Left kidney (tissue), 2 donors: ENCODE results near the gene DLG2. TPM values are rescaled to one million over a fixed set of nuclear protein-coding genes. Genes with fewer than 3 reads are reported as not detected.
"Not testable (repeated sequence)": the region's sequence is repeated elsewhere in the genome, so short reads cannot be mapped to it uniquely, and the experiment has no call there.

Experiments used
- DNase-seq: peaks from one replicate; pipeline ENCODE4 v3.0.0-alpha.2; 2013
- polyA plus RNA-seq: library from polyadenylated mRNA; unstranded; fragments of 120-200 nt; gene quantifications from one replicate; pipeline ENCODE4 v1.2.1, GENCODE V29; 2013; ENCODE audit not compliant: insufficient read length

DLG2 gene
- polyA plus RNA-seq, 1 donor, result 13.4 TPM

DNA sequence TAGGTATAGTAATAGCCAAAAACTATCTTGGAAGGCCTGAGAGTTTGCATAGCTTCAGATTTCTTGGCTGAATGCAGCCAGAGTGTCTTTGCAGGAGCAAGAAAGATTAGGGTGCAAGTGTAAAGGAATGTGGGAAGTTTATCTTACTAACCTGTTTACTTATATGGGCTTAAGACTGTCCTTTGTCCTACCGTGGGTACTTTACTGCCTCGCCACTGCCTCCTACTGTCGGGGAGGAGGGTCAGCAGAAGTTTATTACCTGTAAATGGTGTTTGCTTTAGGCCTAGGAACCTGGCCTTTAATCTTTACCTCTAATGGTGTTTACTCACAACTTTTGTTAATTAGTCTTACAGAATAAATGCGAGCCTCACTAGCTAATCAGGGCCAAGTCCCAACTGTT is 633.8 kb downstream of the DLG2 start:
- no peak for DNase-seq

DNA sequence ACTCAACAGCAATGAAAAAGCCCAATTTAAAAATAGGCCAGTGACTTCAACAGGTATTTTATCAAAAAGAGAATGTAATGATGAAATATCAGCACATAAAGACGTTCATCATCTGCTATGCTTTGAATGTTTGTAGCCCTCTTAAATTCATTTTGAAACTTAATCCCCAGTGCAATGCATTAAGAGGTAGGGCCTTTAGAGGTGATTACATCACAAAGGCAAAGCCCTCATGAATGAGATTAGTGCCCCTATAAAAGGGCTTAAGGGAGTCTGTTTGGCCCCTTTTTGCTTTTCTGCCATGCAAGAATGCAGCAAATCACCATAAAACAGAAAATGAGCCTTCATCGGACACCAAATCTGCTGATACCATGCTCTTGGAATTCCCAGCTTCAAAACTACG is 637.0 kb downstream of the DLG2 start:
- no peak for DNase-seq

GRCh38 chr11:84987686-84988187 is 639.4 kb downstream of the DLG2 start:
- not testable (repeated sequence) for DNase-seq

- DNase-seq, result no peak
Measured at GRCh38 chr11:84981301-84981700, 645.8 kb downstream of the DLG2 start.

DNA sequence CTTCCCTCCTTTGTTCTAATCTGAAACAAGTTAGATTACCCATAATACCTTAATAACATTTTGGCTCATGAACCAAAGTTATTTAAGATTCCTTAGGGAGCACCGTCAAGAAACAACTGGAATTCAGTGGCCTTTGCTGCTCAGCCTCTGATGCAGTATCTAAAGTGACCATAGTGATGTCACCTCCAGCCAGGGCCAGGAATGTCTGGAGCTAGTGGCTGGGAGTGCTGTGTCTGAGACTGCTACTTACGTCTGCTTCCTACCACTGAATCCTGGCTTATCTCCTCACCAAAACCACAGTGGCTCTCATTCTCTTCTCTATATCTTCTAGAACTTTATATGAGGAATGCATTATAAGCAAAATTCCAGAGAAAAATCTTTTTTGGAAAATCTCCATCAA is 658.0 kb downstream of the DLG2 start:
- DNase-seq, result no peak

- DNase-seq, result no peak
Measured at GRCh38 chr11:84965484-84965883, 661.7 kb downstream of the DLG2 start.

GRCh38 chr11:84963240-84963639 is 663.9 kb downstream of the DLG2 start:
- no peak for DNase-seq

DNA sequence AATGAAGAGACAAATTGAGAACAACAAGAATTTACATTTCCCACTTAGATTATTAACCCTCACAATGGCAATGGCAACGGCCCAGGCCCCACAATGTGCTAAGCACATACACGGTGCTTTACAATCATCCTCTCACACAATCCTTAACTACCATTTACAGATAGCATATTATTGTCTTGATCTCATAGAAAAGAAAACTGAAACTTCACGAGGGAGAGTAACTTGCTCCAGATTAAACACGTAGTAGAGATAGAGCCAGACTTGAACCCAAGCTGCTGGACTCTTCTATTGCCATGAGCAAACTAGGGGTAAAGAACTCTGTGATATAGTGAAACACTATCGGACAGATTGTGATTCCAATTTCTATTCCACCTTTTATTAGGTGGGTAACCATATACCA is 665.1 kb downstream of the DLG2 start:
- no peak for DNase-seq

- DNase-seq, result no peak
Measured at GRCh38 chr11:84958295-84958694, 668.8 kb downstream of the DLG2 start.

DNA sequence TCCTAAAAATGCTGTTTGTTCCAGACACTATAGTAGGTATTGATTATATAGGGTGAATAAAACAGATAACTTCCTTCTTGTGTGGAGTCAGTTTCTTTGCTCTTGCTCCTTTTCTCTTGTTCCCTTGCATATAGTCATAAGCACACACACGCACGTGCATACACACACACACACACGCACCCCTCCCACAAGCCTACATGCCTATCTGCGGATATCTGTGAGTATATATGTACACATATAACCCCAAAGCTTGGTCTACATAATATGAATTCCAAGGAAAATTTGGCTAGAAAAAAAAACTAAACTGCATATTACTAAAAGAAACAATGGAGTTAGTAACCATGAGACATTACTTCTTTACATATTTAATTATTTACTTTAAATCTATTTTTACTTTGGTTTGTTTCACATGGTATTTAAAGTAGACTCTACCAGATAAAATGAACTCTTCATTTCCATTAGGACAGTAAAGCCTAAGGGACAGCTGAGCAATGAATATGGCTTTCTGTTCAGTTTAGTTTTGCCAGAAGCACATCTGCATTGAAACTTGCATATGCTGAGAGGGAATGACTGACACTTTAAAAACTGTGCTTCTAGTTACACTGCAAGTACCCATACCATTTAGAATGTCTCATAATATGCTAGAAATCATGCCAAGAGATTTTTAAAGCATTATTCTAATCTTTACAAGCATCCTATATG is 676.4 kb downstream of the DLG2 start:
- no peak for DNase-seq

DNA sequence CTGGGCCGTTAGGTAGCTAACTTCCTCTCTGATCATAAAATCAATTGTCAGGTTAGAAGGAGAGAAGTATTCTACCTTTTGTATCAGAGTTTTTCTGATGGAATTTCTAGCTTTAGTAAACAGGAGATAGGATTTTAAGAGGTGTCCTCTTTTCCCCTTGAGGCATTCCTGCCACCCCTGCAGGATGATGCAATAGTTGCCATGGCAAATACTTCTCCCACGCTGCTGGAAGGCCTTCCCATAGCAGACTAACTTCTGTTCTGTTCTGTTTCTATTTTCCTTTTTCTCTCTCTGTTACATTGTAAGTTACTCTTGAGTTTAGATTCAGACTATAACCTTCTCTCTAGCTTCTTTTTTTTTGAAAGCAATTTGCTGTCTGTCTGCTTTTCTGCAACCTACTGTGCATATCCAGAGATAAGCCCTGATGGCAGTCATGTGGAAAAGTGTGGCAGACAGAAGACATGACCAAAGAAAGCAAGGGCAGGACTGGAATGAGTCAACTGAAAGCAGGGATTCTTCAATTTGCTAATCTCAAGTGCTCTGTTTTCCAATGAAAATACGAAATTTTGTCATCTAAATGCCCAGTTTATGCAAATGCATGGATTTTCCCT is 679.1 kb downstream of the DLG2 start:
- DNase-seq, result no peak

- no peak for DNase-seq
Measured at GRCh38 chr11:84947070-84947469, 680.1 kb downstream of the DLG2 start.

- DNase-seq, result no peak
Measured at GRCh38 chr11:84930863-84931262, 696.3 kb downstream of the DLG2 start.

DNA sequence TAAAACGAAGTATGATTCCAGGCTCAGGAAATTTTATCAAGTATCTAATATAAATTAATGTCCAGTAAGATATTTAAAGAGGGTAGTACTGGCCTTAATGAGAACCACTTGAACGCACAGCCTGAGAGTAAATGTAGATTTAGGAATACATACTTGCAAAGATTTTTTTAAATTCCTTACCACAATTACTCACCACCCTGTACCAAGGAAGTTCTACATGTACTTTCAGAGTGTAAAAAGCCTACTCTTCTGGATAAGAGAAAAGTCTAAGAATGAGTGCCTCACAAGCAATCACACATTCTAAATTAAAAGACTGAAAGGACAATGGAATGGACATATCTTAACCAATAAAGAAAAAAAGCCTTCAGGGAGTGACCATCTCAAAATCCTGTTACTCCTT is 697.4 kb downstream of the DLG2 start:
- no peak for DNase-seq

DNA sequence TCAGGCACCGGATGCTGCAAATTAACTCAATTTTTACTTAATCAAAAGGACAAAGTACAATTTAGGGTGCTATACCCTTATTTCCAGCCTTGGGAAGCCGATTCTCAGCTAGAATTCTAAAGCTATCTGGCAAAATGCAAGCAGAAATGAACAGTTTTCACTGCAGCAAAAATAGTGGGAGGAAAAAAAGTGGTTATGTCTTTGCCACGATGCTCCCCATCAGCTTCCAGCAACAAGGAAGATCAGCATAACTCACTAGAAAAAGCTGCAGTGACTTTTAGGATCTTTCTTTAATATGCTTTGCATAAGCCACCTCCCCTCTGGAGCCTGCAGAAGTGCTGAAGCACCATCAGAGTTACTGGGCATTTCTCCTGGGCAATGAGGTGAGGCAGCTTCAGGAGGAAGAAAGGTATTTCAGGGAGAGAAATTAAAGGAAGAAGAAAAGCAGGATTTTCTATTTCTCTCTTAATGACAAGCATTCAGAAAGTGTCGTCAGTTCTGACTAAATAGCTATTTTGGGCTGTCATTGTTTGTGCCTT is 702.9 kb downstream of the DLG2 start:
- DNase-seq, result peak; percentile 21

DNA sequence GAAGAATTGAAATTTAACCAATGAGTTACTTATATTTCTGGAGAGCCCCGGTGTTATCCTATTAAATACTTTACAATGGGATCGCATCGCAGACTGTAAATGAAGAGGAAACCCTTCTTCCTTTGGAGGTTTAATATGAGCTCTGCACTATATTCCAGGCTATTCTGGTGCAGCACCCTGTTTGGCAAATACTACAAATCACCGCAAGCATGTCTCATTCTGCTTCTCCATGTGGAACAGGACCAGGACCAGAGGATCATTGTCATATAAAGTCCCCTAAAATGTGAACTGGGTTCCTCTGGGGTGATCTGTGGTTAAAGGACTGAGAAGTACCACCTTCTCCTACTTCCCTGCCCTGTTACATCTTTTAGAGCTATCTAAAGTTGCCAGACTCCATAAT is 703.7 kb downstream of the DLG2 start:
- no peak for DNase-seq

- DNase-seq, result no peak
Measured at GRCh38 chr11:84922836-84923235, 704.3 kb downstream of the DLG2 start.

DNA sequence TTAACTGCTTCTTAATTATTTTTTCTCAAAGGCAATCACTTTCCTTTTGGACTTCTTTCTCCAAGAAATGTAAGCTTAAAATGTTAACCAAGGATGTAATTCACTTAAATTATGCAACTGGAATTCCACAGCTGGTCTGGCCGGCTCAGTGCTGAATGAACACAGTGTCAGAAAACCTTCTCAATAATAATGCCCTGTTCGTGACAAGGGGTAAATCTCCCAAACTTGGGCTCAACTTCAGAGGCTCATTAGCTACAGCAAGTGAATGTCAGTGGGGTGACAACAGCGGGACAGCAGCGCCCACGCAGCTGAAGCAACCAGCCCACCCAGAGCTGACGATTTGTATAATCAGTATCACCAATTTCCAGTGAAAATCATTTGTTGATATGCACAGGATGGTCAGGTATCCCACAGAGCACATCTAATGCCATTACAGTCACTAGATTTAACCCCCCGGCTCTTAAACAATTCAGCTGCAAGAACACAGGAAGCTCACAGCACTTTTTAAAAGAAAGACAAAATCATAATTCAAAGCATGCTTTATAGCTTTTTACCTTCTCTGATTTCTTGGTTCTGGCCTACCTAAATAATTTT is 704.8 kb downstream of the DLG2 start:
- DNase-seq, result no peak

DNA sequence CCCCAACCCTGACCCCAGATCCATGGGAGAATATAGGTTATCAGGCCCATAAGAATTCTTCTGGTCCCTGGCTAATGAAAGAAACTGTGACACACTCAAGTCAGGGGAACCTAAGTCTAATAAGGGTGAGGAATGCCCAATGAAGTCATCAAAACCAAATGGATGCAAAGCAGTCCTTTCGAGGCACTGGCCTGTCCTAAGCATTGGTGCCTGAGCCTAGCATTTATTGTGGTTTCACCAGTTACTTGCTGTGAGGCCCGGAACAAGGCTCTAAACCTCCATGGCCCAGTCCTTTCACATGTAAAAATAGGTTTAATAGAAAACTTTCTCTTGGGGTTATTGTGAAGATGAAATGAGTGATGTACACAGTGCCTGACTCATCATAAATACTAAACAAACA is 712.6 kb downstream of the DLG2 start:
- DNase-seq, result no peak

DNA sequence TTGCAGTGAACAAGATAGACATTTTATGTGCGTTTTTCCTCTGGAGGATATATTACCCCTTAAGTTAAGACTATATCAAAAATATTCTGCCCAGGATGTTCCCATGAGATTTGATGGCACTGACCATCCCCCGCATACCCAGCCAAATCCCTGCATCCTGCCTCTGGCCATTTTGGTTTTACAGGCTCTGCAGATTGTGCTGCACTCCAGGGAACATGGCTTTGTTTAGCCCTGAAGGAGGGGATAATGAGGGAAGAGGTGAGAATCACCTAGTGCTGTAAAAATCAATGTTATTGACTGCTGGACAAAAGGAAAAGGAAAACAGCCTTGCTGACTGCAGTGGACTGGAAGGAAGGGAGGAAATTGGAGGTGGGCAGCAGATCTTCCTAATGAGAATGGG is 717.4 kb downstream of the DLG2 start:
- no peak for DNase-seq

- DNase-seq, result no peak
Measured at GRCh38 chr11:84906995-84907394, 720.1 kb downstream of the DLG2 start.

DNA sequence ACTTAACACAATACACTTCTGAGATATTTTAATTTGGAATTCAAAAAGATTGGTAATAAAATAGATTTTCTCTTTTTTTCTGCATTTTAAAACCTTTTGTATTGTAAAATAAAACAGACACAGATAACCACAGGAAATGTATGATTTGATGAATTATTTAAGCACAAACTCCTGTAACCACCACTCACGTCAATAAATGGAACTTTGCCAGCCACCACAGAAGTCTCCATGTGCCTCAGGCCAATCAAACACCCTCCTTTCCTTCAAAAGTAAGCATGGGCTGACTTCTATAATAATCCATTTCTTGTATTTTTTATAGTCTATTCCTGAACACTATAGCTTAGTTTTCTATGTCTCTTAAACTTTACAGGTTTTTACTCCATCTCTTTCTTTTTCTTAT is 721.7 kb downstream of the DLG2 start:
- no peak for DNase-seq

DNA sequence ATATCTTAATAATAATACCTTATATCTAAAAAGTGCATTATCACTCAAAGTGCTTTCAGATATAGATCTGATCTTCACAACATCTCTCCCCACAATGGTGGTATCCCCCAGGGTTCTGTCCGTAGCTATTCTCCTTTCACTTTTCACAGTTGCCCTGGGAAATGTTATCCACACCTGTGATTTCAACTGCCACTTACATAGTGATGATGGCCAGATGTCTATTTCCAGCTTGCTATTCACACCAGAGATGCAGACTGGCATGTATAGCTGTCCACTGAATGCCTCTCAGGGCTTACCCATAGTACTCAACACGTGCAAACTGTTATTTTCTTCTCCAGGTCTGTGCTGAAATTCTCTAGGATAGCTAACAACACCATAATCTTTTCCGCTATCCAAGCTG is 724.7 kb downstream of the DLG2 start:
- no peak for DNase-seq
